GM18502 (cell line): ENCODE measurements around the gene GLO1.

Experiments
- ATAC-seq: cut with Tn5 transposase; IDR thresholded peaks from one replicate; pipeline ENCODE4 v1.9.1; 2021; ENCODE audit warnings: mild to moderate bottlenecking; ENCODE audit not compliant: unreplicated experiment, poor library complexity

GLO1 gene

DNA sequence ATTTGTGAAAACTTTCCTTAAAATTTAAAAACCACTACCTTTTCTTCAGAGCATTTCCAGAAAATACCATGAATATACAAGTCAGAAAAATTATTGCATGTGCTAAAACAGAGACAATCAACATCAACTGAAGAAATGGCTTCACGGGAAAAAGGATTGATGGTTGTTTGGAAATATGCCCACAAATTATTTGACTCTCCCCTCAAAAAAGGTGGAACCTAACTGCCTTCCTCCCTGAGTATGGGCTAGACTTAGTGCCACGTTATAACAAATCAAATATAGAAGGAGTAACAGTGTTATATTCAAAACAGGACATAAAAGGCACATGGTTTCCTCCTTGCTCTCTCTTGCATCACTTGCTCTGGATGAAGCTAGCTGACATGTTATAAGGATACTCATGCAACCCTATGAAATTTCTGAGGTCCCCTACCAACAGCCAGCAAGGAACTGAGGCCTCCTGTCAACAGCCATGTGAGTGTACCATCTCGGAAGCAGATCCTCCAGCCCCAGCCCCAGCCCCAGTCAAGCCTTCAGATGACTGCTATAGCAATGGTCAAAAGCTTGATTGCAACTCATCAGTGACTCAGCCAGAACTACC is 71.7 kb downstream of the GLO1 start:
- no peak for ATAC-seq
